HepG2 (cell line): Measurements from ENCODE around the gene KCNMA1. TPM values are rescaled to one million over a fixed set of nuclear protein-coding genes. Genes with fewer than 3 reads are reported as not detected.
A peak's percentile ranks its signal among the peaks of the same experiment; 100 is the strongest.

ENCODE experiments used
- ATAC-seq: fragments of 200-7000 bp; cut with Tn5 transposase; 3 replicates; pipeline ENCODE4 v1.9.1; 2020; ENCODE audit warnings: mild to moderate bottlenecking, moderate library complexity
- BruUV-seq: library from RNA; stranded (reverse); fragments of 400-500 nt; replicated peaks from 2 replicates; lab custom pipeline; 2021; lab: Mats Ljungman, UMichigan
- CTCF ChIA-PET: fragments of 300-600 bp; formaldehyde crosslinking; extraction: SDS; loops from one replicate; lab custom pipeline; 2021; ENCODE audit warnings: low total read pairs, inconsistent platforms, low intra/inter-chr PET ratio; lab: Yijun Ruan, JAX
- POLR2A ChIA-PET: fragments of 350-600 bp; sonication (Branson Sonifier 250); formaldehyde crosslinking; loops from one replicate; lab custom pipeline; 2020; ENCODE audit warnings: antibody characterized with exemption, inconsistent platforms; lab: Yijun Ruan, JAX
- DNase-seq: peaks from one replicate; pipeline ENCODE4 v3.0.0-alpha.2; 2015; ENCODE audit warnings: low spot score
- FAIRE-seq: peaks from 3 replicates; lab custom pipeline; 2011; peaks lifted over from hg19 to GRCh38; lab: Jason Lieb, UNC
- H2AFZ ChIP-seq: one replicate; pipeline ENCODE4 v1.6.1; 2011; ENCODE audit warnings: low read length, inconsistent platforms
- H3K27ac ChIP-seq: fragments of 300-600 bp; 3 replicates; pipeline ENCODE4 v1.8.0; 2011; ENCODE audit warnings: mixed run types, mild to moderate bottlenecking, mixed read lengths, low read length, inconsistent platforms; ENCODE audit not compliant: insufficient read depth; ENCODE audit errors: extremely low read length
- H3K27me3 ChIP-seq, 2 experiments: fragments of 200-600 bp in 1 of 2; 2 replicates in 1 of 2; 3 replicates in 1 of 2; pipeline versions ENCODE4 v1.6.0 to v1.8.0; 2011; ENCODE audit warnings: low read length in 2 of 2, mild to moderate bottlenecking in 2 of 2, moderate library complexity in 2 of 2, inconsistent platforms in 1 of 2; ENCODE audit not compliant: insufficient read depth in 2 of 2, control insufficient read depth in 1 of 2
- H3K36me3 ChIP-seq, 2 experiments: fragments of 200-600 bp in 1 of 2; replicated peaks in 1 of 2; 2 replicates in 1 of 2; 3 replicates in 1 of 2; pipeline versions ENCODE4 v1.5.1 to v1.8.0; 2011; ENCODE audit warnings: low read length in 2 of 2, inconsistent platforms in 1 of 2; ENCODE audit not compliant: insufficient read depth in 2 of 2, control insufficient read depth in 1 of 2
- H3K4me1 ChIP-seq: 2 replicates; pipeline ENCODE4 v1.5.1; 2012; ENCODE audit warnings: low read length, inconsistent platforms; ENCODE audit not compliant: insufficient read depth
- H3K4me2 ChIP-seq: 2 replicates; pipeline ENCODE4 v1.6.0; 2011; ENCODE audit warnings: low read depth, low read length, inconsistent platforms
- H3K4me3 ChIP-seq, 3 experiments: fragments of 200-600 bp in 1 of 3; sonication (generic), shearing (Covaris generic) in 1 of 3; replicated peaks in 1 of 3; 2 replicates each; pipeline ENCODE4 v1.5.1; 2011 to 2016; ENCODE audit warnings: low read length in 3 of 3, inconsistent platforms in 2 of 3, low read depth in 2 of 3, mild to moderate bottlenecking in 2 of 3, control low read depth in 1 of 3, mixed read lengths in 1 of 3; ENCODE audit not compliant: insufficient read depth in 1 of 3
- H3K79me2 ChIP-seq: one replicate; pipeline ENCODE4 v1.6.1; 2011; ENCODE audit warnings: low read length, inconsistent platforms; ENCODE audit not compliant: insufficient read depth
- H3K9ac ChIP-seq: 2 replicates; pipeline ENCODE4 v1.6.0; 2011; ENCODE audit warnings: mild to moderate bottlenecking, low read depth, low read length, inconsistent platforms; ENCODE audit not compliant: insufficient read depth
- H3K9me3 ChIP-seq: 2 replicates; pipeline ENCODE4 v1.5.1; 2012; ENCODE audit warnings: mild to moderate bottlenecking, low read length
- H4K20me1 ChIP-seq: 2 replicates; pipeline ENCODE4 v1.6.0; 2011; ENCODE audit warnings: inconsistent platforms, mild to moderate bottlenecking, low read length, moderate library complexity; ENCODE audit not compliant: insufficient read depth
- FOXC1 ChIP-seq: sonication (generic); formaldehyde crosslinking; IDR thresholded peaks from 2 replicates; pipeline ENCODE4 v1.8.0; 2022; ENCODE audit warnings: mild to moderate bottlenecking, missing genetic modification reagents, borderline replicate concordance
- MAFF ChIP-seq: IDR thresholded peaks from 2 replicates; pipeline ENCODE4 v1.6.1; 2011; ENCODE audit warnings: low read depth, low read length, improper control_type of control experiment
- MAFK ChIP-seq, 2 experiments: IDR thresholded peaks in 1 of 2; conservative IDR thresholded peaks in 1 of 2; 2 replicates each; pipeline ENCODE4 v1.6.1; 2011; ENCODE audit warnings: improper control_type of control experiment in 2 of 2, low read length in 2 of 2
- MTF2 ChIP-seq: sonication (generic); formaldehyde crosslinking; IDR thresholded peaks from 2 replicates; pipeline ENCODE4 v1.5.0; 2020; ENCODE audit warnings: missing genetic modification reagents, borderline replicate concordance
- NAIF1 ChIP-seq: sonication (generic); formaldehyde crosslinking; IDR thresholded peaks from 2 replicates; pipeline ENCODE4 v1.5.0; 2020; ENCODE audit warnings: mild to moderate bottlenecking, missing genetic modification reagents, borderline replicate concordance
- POGK ChIP-seq: sonication (generic); formaldehyde crosslinking; conservative IDR thresholded peaks from 2 replicates; pipeline ENCODE4 v1.8.0; 2022; ENCODE audit warnings: mild to moderate bottlenecking, moderate library complexity, missing genetic modification reagents
- U2AF1 ChIP-seq: fragments of 200-400 bp; formaldehyde crosslinking; optimal IDR thresholded peaks from 2 replicates; pipeline ENCODE3; 2017; ENCODE audit warnings: mild to moderate bottlenecking, low read depth, low read length
- ZNF75D ChIP-seq: sonication (generic); formaldehyde crosslinking; IDR thresholded peaks from 2 replicates; pipeline ENCODE4 v1.8.1; 2023; ENCODE audit warnings: missing genetic modification reagents, mild to moderate bottlenecking, borderline replicate concordance
- WGBS: methylation state at CpG from one replicate; pipeline ENCODE4 v1.1.6; 2017; ENCODE audit warnings: low lambda C conversion rate; 5-methylcytosine and 5-hydroxymethylcytosine counted together
- in situ Hi-C: cut with HindIII; loops from 2 replicates; pipeline ENCODE4 v1.10.0; 2017; ENCODE audit warnings: low pct_unique_long_range_greater_than_20kb; ENCODE audit not compliant: extremely low pct_ligation_motif_present
- intact Hi-C: fragments of 100-400 bp; cut with micrococcal nuclease; formaldehyde crosslinking; loops from one replicate; pipeline ENCODE4 v1.10.0; 2022; ENCODE audit not compliant: unreplicated experiment
- polyA plus RNA-seq, 8 experiments: library from polyadenylated mRNA; depleted of rRNA in 3 of 8; stranded (reverse) in 7 of 8; unstranded in 1 of 8; fragments of >200 nt; fragmentation: Illumina TruSeq in 4 of 8; extraction: Trizol in 4 of 8; gene quantifications; 2 replicates each; pipeline versions ENCODE4 v1.2.1 to v1.2.3, GENCODE V29; 2011 to 2016; ENCODE audit warnings: low read depth in 4 of 8, missing spikeins in 1 of 8, mixed read lengths in 1 of 8; ENCODE audit not compliant: insufficient read depth in 1 of 8
- total RNA-seq, 5 experiments: library from RNA; depleted of rRNA; stranded (reverse); fragments of >200 nt; fragmentation: Illumina TruSeq; extraction: Trizol; gene quantifications; 2 replicates each; pipeline ENCODE4 v1.2.3, GENCODE V29; 2016; ENCODE audit warnings: low read depth in 1 of 5

KCNMA1 gene
- total and polyA plus RNA-seq, 2 of the 13 experiments (the other 11 are each of a cell fraction or from before 2014, with no cell fraction given) = 0.02 TPM; not detected in 1

- TF ChIP-seq FOXC1 (no peak), MTF2 (CRISPR knock-in tag) (no peak), POGK (CRISPR knock-in tag) (no peak), NAIF1 (CRISPR knock-in tag) (no peak), U2AF1 (no peak)
Observed at GRCh38 chr10:76879116-76879913, 758.3 kb downstream of the KCNMA1 start (continued).

GRCh38 chr10:76878514-76878913 lies 759.1 kb downstream of the KCNMA1 start:
- Histone ChIP-seq H3K27ac (no peak overlapping the region), H4K20me1 (no peaks in the 10 kb centered on the region), H3K4me1 (no peaks in the 10 kb centered on the region), H3K4me3 (no peak overlapping the region), H3K36me3 (no peaks in the 10 kb centered on the region), H2AFZ (no peak overlapping the region), H3K27me3 (peaks cover 2 to 11% of the 10 kb centered on the region in 2 experiments; a peak in 4 of 5 replicates), H3K4me2 (no peak overlapping the region), H3K9me3 (no peaks in the 10 kb centered on the region), H3K79me2 (no peaks in the 10 kb centered on the region), H3K9ac (no peak overlapping the region)
- no peak for FAIRE-seq
- TF ChIP-seq ZNF75D (CRISPR knock-in tag) (no peak), MAFF (peak; percentile 85), MAFK (conservative IDR thresholded peaks at IDR 0.05 in 1 of 2, IDR thresholded peaks at IDR 0.05 in 1 of 2; ENCODE audit: low read length in 2 of 2) (peak; percentile 76 to 94)
- no peak for DNase-seq
- 0% methylated on average over 3 of the region's 3 CpGs for WGBS
- ChIA-PET POLR2A (no interaction called here), CTCF (no interaction called here)
- intact Hi-C loops = no loop called here
- ATAC-seq = no peak
- in situ Hi-C loops = no loop called here
- no TSS peak for BruUV-seq
